HG03103 (cell line): ENCODE data around the gene ZC3HAV1L.
A peak's percentile ranks its signal among the peaks of the same experiment; 100 is the strongest.
"Not testable (repeated sequence)": the region's sequence is repeated elsewhere in the genome, so short reads cannot be mapped to it uniquely, and the experiment has no call there.

ENCODE experiments used
- ATAC-seq: cut with Tn5 transposase; IDR thresholded peaks from one replicate; pipeline ENCODE4 v1.9.1; 2021; ENCODE audit warnings: low read depth; ENCODE audit not compliant: unreplicated experiment

Gene ZC3HAV1L

GRCh38 chr7:139054656-139055055 lies 18.8 kb upstream of the ZC3HAV1L start:
- not testable (repeated sequence) for ATAC-seq

DNA sequence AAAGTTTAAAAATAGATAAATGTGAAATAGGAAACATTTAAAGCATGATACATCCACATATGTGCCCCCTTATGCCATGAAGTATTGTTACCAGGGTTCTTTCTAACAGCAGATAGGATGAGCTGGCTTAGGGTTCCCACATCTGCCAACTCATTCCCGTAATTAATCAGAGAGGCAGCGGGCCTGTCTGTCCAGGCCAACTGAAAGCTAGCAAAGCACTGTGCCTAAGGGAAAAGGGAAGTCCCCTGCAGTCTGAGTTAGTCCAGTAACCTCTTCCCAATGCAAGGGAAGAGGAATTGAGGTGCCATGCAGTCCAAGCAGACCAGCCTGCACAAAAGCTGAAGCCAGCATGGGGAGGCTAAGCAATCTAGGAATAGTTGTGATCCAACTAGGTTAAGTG lies 18.3 kb upstream of the ZC3HAV1L start:
- ATAC-seq, result no peak

DNA sequence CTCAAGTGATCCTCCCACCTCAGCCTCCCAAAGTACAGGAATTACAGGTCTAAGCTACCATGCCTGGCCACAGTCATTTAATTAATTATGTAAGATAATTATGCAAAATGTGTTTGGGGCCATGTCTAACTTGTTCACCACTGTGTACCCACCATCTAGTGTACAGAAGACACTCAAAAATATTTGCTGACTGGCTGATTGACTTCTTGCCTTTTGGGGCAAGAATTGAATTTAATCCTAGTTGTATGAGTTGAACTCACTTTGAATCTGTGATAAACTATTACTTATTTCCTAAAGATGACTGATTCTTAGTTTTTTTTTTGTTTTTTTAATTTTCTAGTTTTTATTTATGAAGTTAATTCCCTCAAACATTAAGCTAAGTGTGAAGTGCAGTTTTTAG lies 15.8 kb upstream of the ZC3HAV1L start:
- ATAC-seq, result no peak

GRCh38 chr7:139049936-139050335 lies 14.1 kb upstream of the ZC3HAV1L start:
- ATAC-seq, result no peak

DNA sequence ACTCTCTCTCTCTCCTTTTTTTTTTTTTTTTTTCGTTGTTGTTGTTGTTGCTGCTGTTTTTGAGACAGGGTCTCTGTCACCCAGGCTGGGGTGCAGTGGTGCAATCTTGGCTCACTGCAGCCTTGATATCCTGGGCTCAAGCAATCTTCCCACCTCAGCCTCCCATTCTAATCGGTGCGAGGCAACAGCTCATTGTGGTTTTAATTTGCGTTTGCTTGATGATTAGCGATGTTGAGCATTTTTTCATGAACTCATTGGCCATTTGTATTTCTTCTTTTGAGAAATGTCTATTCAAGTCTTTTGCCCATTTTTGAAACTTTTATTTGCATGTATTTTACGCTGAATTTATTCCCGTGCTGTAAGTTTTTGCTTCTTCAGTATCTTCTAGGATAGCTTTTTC lies 13.3 kb upstream of the ZC3HAV1L start:
- ATAC-seq, result no peak

DNA sequence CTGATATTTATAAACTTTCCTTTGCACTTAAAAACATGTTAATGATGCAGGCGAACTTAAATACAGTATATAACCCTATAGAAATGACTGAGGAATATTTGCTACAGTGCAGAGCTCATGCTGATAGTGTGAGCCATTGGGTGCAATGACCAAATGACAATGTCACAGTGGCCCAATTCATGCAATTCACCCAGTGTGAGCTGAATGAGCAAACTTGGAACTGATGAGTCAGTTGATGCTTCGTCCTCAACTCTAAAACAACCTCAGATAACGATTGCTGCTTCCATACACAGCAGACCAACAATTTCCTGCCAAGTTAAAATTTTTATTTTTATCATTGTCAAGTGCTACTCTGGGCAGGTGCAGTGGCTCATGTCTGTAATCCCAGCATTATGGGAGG lies 12.1 kb upstream of the ZC3HAV1L start:
- ATAC-seq, result no peak

- no peak for ATAC-seq
These were observed 10.3 kb upstream of the ZC3HAV1L start for GRCh38 chr7:139046143-139046542.

DNA sequence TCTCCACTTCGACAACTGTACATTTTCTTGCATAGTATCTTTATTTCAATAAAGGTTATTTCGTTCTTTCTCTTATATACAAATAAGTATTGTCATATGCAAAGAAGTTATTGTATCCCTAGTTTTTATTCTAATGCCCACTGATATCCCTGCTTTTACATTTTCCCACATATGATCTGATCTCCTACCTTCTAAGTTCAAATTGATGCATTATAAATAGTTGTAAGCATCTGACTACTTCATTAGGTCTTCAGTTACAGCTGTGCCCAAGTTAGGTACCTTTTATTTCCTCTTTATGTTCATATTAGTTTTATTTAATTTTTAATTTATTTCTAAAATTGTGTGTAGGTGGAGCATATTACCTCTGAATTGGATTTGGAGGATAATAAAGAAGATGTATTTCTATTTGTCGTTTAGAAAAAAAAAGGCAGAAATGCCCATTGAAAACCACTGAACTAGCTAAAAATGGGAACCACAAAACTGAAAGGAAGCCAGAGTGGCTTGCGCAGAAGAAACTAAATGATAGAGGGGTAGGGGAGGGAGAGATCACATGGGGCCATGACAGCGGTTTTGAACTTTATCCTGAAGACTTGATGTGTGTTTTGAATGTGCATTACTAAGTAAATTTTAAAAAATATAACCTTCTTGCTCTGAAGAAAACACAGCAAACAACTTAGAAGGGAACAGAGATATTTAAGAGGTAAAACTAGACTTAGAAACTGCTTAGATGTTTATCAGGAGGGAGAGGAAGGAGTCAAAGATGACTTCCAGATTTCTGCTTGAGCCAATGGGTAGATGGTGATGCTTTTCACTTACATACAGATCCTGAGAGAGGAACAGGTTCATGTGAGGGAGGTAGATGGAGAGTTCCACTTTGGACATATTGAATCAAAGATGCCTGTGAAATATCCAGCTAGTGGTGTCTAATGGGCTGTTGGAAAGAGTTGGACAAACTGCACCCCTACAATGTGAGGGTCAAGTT lies 9.3 kb upstream of the ZC3HAV1L start:
- ATAC-seq, result no peak

GRCh38 chr7:139043823-139044812 lies 8.3 kb upstream of the ZC3HAV1L start:
- ATAC-seq, result no peak

DNA sequence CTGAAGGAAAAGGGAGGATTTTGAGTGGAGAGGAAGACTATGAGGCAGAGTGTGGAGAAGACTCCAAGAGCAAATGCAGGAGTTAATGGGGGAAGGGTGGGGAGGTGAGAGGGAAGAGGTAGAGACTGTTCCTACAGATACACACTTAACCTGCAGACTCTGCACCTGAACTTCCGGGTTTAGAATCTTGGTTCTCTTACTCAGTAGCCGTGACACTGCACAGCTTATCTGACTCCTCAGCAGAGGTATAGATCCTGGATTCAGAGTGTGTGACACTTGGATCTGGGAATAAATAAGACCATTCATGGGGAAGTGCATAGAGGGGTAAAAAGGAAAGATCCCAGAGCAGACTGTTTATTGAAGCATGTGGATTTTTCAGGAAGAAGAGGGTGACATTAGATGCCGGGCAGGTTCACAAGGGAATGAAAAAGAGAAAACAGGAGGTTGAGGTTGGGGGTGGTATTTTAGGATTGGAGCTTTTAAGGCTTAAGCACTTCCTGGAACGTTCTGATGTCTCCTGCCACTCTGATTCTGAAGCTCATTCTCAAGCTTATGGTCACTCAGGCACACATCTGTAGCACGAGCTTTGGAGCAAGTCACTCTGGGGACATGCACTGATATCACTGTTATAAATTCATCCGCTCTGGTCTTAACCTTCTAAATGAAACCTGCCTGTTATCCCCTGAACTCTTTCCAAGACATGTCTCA lies 5.7 kb upstream of the ZC3HAV1L start:
- no peak for ATAC-seq

DNA sequence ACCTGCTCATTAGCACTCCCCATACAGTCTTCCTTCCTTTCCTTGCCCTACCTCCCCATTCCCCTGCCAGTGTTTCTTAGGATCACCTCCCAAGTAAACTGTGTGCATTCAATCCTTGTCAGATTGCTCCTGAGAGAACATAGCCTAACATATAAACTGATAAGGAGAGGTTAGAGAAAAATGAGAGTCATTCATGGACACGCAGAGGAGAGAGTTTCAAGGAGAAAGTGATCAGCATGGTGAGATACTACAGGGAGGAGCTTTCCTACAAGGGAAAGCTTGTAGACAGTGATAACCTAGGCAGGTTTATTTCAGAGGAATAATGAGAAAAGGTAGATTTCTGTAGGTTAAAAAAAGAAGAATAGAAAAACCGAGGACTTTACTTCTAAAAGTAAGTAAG lies 2.8 kb upstream of the ZC3HAV1L start:
- ATAC-seq, result no peak

DNA sequence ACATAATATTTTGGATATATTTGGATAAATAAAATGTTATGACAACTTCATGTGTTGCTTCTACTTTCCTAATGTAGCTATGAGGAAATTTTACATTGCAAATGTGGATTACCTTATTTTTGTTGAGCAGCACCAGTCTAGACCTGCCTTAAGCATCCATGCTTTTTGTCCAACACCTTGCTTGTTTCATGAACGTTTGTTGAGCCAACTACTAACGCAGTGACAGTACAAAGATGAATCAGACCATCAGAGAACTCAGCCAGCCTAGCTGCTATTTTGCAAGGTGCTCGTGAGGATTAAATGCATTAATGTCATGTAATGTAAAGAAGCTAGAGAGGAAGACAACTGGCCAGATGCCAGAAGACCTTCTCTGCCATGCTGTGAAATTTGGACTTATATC lies 1.1 kb upstream of the ZC3HAV1L start:
- no peak for ATAC-seq

DNA sequence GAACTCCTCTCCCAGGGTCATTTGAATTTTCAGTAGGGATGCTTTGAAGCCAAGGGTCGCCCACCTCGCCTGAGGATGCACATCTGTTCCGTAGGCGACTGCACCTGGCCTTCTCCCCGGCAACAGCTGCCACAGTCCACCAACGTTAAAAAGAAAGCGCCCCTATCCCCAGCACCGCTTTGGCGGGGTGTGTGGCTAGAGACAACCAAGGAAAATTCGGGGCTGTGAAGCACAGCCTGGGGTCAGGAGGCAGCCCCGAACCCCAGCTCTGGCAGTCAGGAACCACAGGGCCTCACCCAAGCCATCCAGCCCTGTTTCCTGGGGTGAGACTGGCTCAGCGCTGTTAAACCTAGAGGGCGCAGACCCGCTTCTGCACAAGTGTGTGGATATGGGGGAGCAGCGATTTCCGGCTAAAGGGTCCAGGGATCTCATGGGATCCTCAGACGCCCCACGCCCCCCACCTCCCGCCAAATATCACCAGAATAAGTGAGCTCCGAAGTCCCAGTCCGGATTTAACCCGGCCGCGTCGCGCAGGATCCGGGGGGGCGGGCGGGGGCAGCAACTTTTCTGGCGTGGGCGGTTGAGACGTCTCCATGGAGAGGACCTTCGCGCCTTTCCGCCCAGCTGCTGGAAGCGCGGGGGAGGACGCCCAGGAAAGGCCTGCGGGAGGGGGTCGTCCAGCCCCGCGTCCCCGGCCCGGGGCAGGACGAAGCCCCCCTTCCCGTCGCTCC lies 822 bp downstream of the ZC3HAV1L start:
- ATAC-seq, result peak; percentile 32

- ATAC-seq, result no peak
These were observed 1.5 kb downstream of the ZC3HAV1L start for GRCh38 chr7:139034336-139034735.

DNA sequence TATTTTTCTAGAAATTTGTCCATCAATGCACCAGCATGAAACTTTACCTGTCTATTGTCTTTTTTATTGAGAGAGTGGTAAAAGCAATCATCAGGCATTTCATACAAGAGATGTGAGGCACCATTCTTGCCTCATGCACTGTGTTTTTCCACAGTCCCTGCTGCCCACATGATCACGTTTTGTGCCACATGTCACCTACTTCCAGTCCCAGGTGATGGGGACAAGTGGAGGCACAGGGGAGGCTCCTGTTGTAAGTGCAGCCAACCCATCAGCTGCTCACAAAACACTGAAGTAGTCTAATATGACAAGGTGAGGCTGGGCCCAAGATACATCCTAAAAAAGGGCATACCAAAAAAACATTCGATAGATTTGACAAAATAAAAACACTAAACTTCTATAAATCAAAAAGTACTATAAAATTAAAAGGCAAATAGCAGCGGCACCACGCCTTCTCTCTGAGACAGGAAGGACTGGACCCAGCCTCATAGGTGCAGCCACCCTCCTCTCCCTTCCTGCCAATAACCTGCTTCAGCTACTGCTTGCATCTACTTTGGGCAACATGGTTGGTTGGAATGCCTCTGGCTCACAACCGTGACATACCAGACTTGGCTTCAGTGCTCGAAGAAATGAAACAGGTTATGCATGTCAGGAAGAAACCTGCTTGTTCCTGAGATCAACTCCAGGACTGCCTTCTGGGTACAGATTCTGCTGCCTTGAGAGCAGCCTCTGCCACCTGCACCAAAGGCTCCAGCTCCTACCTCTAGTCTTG lies 2.3 kb downstream of the ZC3HAV1L start:
- no peak for ATAC-seq

DNA sequence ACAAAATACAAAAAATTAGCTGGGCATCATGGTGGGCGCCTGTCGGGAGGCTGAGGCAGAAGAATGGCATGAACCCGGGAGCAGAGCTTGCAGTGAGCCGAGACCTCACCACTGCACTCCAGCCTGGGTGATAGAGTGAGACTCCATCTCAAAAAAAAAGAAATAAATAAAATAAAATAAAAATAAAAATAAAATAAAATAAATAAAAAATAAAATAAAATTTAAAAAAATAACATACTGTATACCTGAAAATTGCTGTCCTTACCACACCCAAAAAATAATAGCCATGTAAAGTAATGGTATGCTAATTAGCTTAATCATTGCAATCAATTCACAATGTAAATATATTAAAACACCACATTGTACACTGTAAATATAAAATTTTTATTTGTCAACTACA lies 3.4 kb downstream of the ZC3HAV1L start:
- ATAC-seq, result no peak

- ATAC-seq, result no peak
These were observed 6.5 kb downstream of the ZC3HAV1L start for GRCh38 chr7:139029353-139029752.

DNA sequence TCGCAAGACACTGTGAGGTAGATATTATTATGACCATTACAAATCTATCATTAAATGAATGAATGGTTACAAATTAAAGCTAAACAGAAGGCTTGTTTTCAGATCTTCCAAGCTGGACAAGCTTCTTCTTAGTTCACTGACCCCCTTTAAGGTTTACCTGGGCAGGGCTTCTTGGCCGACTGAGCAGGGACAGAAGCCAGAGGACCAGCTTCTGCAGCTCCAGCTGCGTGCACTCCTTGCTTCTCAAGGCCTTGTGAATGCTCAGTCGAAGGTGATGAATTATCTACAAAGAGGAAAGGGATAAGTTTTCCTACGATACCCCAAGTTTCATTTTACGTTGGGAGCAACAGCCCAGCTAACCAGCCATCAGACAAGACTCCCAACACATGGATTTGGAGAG lies 9.3 kb downstream of the ZC3HAV1L start:
- ATAC-seq, result no peak

GRCh38 chr7:139025861-139026260 lies 10.0 kb downstream of the ZC3HAV1L start:
- ATAC-seq, result not testable (repeated sequence)
